GM23338 (cell line): ENCODE measurements around the gene BNC2. TPM values are rescaled to one million over a fixed set of nuclear protein-coding genes. Genes with fewer than 3 reads are reported as not detected.
A peak's percentile ranks its signal among the peaks of the same experiment; 100 is the strongest.

Experiments used
- ATAC-seq: fragments of 200-7000 bp; cut with Tn5 transposase; 3 replicates; pipeline ENCODE4 v1.9.1; 2020
- DNase-seq: peaks from one replicate; pipeline ENCODE4 v3.0.0-alpha.2; 2015; ENCODE audit warnings: low spot score
- H2AFZ ChIP-seq: fragments of 200-600 bp; sonication (generic); 2 replicates; pipeline ENCODE4 v1.8.0; 2016; ENCODE audit warnings: antibody characterized with exemption, mild to moderate bottlenecking, moderate library complexity
- H3F3A ChIP-seq: fragments of 200-600 bp; sonication (generic); replicated peaks from 2 replicates; pipeline ENCODE4 v1.8.0; 2017; ENCODE audit warnings: antibody characterized with exemption, mixed run types, low read depth
- H3K27ac ChIP-seq: fragments of 200-600 bp; sonication (generic); 2 replicates; pipeline ENCODE4 v1.6.1; 2016; ENCODE audit warnings: low read depth
- H3K27me3 ChIP-seq: fragments of 200-600 bp; sonication (generic); 2 replicates; pipeline ENCODE4 v1.8.0; 2016; ENCODE audit warnings: mild to moderate bottlenecking, mixed run types, moderate library complexity; ENCODE audit not compliant: insufficient read depth
- H3K36me3 ChIP-seq: fragments of 200-600 bp; sonication (generic); 2 replicates; pipeline ENCODE4 v1.8.0; 2016; ENCODE audit warnings: mild to moderate bottlenecking; ENCODE audit not compliant: insufficient read depth
- H3K4me1 ChIP-seq: fragments of 200-600 bp; sonication (generic); 2 replicates; pipeline ENCODE4 v1.8.0; 2016; ENCODE audit warnings: mild to moderate bottlenecking, moderate library complexity; ENCODE audit not compliant: insufficient read depth
- H3K4me2 ChIP-seq: fragments of 200-600 bp; sonication (generic); 2 replicates; pipeline ENCODE4 v1.7.1; 2017; ENCODE audit warnings: mixed run types
- H3K4me3 ChIP-seq: fragments of 200-600 bp; sonication (generic); 2 replicates; pipeline ENCODE4 v1.6.1; 2016; ENCODE audit warnings: mixed run types
- H3K79me2 ChIP-seq: fragments of 200-600 bp; sonication (generic); replicated peaks from 2 replicates; pipeline ENCODE4 v1.8.0; 2017; ENCODE audit warnings: mild to moderate bottlenecking; ENCODE audit not compliant: insufficient read depth
- H3K9me2 ChIP-seq: fragments of 200-600 bp; sonication (generic); 2 replicates; pipeline ENCODE4 v1.8.0; 2017; ENCODE audit not compliant: insufficient read depth
- H4K20me1 ChIP-seq: fragments of 200-600 bp; sonication (generic); replicated peaks from 2 replicates; pipeline ENCODE4 v1.8.0; 2017; ENCODE audit warnings: mild to moderate bottlenecking; ENCODE audit not compliant: insufficient read depth
- H3K27ac Mint-ChIP-seq: 2 replicates; pipeline ENCODE4 v1.8.0; 2020; ENCODE audit warnings: inconsistent platforms, mild to moderate bottlenecking, moderate library complexity, mixed read lengths
- H3K27me3 Mint-ChIP-seq: 3 replicates; pipeline ENCODE4 v1.8.0; 2022; ENCODE audit warnings: low read depth, mild to moderate bottlenecking, moderate library complexity, mixed read lengths, inconsistent platforms; ENCODE audit not compliant: insufficient read depth, poor library complexity
- H3K36me3 Mint-ChIP-seq: 3 replicates; pipeline ENCODE4 v1.8.0; 2021; ENCODE audit warnings: low read depth, mild to moderate bottlenecking, inconsistent platforms, moderate library complexity, mixed read lengths
- H3K4me1 Mint-ChIP-seq: 3 replicates; pipeline ENCODE4 v1.8.0; 2020; ENCODE audit warnings: mild to moderate bottlenecking, inconsistent platforms, mixed read lengths
- H3K4me3 Mint-ChIP-seq: 3 replicates; pipeline ENCODE4 v1.8.0; 2021; ENCODE audit warnings: moderate library complexity, mild to moderate bottlenecking, inconsistent platforms, mixed read lengths
- H3K9me3 Mint-ChIP-seq: 3 replicates; pipeline ENCODE4 v1.8.0; 2020; ENCODE audit warnings: moderate library complexity, mild to moderate bottlenecking, inconsistent platforms, mixed read lengths
- CREB1 ChIP-seq: fragments of 250-450 bp; sonication (Bioruptor Pico); IDR thresholded peaks from 2 replicates; pipeline ENCODE4 v1.5.0; 2020; ENCODE audit warnings: low read depth, mild to moderate bottlenecking, moderate library complexity
- EZH2 ChIP-seq: fragments of 200-600 bp; sonication (generic); IDR thresholded peaks from one replicate; pipeline ENCODE4 v1.8.0; 2017; ENCODE audit warnings: antibody characterized with exemption, mild to moderate bottlenecking, low read depth; ENCODE audit not compliant: unreplicated experiment
- EZH2phosphoT487 ChIP-seq: fragments of 200-600 bp; sonication (generic); IDR thresholded peaks from one replicate; pipeline ENCODE4 v1.8.1; 2018; ENCODE audit warnings: antibody characterized with exemption; ENCODE audit not compliant: unreplicated experiment
- JUNB ChIP-seq: IDR thresholded peaks from one replicate; pipeline ENCODE4 v1.6.1; 2016; ENCODE audit warnings: antibody characterized with exemption; ENCODE audit not compliant: unreplicated experiment
- NANOG ChIP-seq: IDR thresholded peaks from 2 replicates; pipeline ENCODE4 v1.6.1; 2016; ENCODE audit warnings: antibody characterized with exemption, borderline replicate concordance
- POLR2AphosphoS5 ChIP-seq: IDR thresholded peaks from 2 replicates; pipeline ENCODE4 v1.6.1; 2016; ENCODE audit warnings: antibody characterized with exemption, low read depth
- REST ChIP-seq: IDR thresholded peaks from one replicate; pipeline ENCODE4 v1.6.1; 2018; ENCODE audit warnings: antibody characterized with exemption; ENCODE audit not compliant: unreplicated experiment
- STAT1 ChIP-seq: IDR thresholded peaks from one replicate; pipeline ENCODE4 v1.6.1; 2016; ENCODE audit warnings: antibody characterized with exemption; ENCODE audit not compliant: unreplicated experiment
- ZNF114 ChIP-seq: fragments of 250-450 bp; sonication (Bioruptor Pico); IDR thresholded peaks from 2 replicates; pipeline ENCODE4 v1.5.0; 2020; ENCODE audit warnings: mild to moderate bottlenecking, moderate library complexity
- ZNF331 ChIP-seq: fragments of 250-450 bp; sonication (Bioruptor Pico); IDR thresholded peaks from 2 replicates; pipeline ENCODE4 v1.5.0; 2020; ENCODE audit warnings: low read depth, mild to moderate bottlenecking, moderate library complexity
- polyA plus RNA-seq: library from polyadenylated mRNA; unstranded; fragments of >200 nt; fragmentation: Nextera tagmentation; extraction: Ambion mirVana; gene quantifications from 2 replicates; pipeline ENCODE4 v1.2.1, GENCODE V29; 2016
- total RNA-seq: library from RNA; depleted of rRNA; stranded (reverse); fragments of >200 nt; shearing (Covaris generic); gene quantifications from 2 replicates; pipeline ENCODE4 v1.2.3, GENCODE V29; 2014
- TF ChIP-seq, protein P1 (sequence below), 2 experiments: fragments of 200-600 bp in 1 of 2; sonication (generic) in 1 of 2; conservative IDR thresholded peaks; 2 replicates each; pipeline versions ENCODE4 v1.5.1 to v1.6.1; 2016 to 2017; ENCODE audit warnings: antibody characterized with exemption in 2 of 2, low read depth in 2 of 2, mild to moderate bottlenecking in 2 of 2, moderate library complexity in 1 of 2
- TF ChIP-seq, protein P2 (sequence below): IDR thresholded peaks from 2 replicates; pipeline ENCODE4 v1.6.1; 2016; ENCODE audit warnings: antibody characterized with exemption
- TF ChIP-seq, protein P3 (sequence below): fragments of 250-450 bp; sonication (Bioruptor Pico); IDR thresholded peaks from 2 replicates; pipeline ENCODE4 v1.5.0; 2020; ENCODE audit warnings: mild to moderate bottlenecking, moderate library complexity

Gene BNC2
- total and polyA plus RNA-seq, 2 experiments from 2014 or later = 12.7 to 13.2 TPM

DNA sequence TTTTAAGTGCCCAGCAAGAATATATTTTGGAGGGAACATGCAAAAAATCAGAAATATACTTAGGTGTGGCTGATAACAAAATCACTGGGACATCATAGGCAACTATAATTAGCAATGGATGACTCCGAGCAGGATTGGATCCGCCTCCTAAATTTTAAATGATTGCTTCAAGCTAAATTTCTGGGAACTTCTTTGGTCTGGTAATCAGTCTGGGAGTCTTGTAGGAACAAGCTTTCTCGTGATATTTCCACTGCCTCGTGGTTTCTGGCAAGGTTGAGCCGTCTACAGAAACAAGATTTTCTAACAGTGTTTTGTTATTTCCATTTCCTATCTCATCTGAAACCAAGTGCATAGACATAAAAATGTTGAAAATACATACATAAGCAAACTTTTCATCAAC is 232.6 kb downstream of the BNC2 start:
- peaks cover 14% of the 10 kb centered on the region for H3K4me1 ChIP-seq
- ATAC-seq (no peak), DNase-seq (no peak)
- no peaks in the 10 kb centered on the region for H3K79me2 ChIP-seq
- no peak overlapping the region for H3K4me2 ChIP-seq
- TF ChIP-seq EZH2 (no peak), ZNF331 (CRISPR knock-in tag) (no peak), CREB1 (no peak), POLR2AphosphoS5 (no peak), STAT1 (no peak), NANOG (no peak), REST (no peak), ZNF114 (CRISPR knock-in tag) (no peak), JUNB (no peak), EZH2phosphoT487 (no peak)
- TF ChIP-seq, protein P1, sequence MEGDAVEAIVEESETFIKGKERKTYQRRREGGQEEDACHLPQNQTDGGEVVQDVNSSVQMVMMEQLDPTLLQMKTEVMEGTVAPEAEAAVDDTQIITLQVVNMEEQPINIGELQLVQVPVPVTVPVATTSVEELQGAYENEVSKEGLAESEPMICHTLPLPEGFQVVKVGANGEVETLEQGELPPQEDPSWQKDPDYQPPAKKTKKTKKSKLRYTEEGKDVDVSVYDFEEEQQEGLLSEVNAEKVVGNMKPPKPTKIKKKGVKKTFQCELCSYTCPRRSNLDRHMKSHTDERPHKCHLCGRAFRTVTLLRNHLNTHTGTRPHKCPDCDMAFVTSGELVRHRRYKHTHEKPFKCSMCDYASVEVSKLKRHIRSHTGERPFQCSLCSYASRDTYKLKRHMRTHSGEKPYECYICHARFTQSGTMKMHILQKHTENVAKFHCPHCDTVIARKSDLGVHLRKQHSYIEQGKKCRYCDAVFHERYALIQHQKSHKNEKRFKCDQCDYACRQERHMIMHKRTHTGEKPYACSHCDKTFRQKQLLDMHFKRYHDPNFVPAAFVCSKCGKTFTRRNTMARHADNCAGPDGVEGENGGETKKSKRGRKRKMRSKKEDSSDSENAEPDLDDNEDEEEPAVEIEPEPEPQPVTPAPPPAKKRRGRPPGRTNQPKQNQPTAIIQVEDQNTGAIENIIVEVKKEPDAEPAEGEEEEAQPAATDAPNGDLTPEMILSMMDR (conservative IDR thresholded peaks at IDR 0.05; ENCODE audit: low read depth in 2 of 2) = no peak
- TF ChIP-seq, protein P2, sequence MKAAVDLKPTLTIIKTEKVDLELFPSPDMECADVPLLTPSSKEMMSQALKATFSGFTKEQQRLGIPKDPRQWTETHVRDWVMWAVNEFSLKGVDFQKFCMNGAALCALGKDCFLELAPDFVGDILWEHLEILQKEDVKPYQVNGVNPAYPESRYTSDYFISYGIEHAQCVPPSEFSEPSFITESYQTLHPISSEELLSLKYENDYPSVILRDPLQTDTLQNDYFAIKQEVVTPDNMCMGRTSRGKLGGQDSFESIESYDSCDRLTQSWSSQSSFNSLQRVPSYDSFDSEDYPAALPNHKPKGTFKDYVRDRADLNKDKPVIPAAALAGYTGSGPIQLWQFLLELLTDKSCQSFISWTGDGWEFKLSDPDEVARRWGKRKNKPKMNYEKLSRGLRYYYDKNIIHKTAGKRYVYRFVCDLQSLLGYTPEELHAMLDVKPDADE = no peak
- TF ChIP-seq, protein P3, sequence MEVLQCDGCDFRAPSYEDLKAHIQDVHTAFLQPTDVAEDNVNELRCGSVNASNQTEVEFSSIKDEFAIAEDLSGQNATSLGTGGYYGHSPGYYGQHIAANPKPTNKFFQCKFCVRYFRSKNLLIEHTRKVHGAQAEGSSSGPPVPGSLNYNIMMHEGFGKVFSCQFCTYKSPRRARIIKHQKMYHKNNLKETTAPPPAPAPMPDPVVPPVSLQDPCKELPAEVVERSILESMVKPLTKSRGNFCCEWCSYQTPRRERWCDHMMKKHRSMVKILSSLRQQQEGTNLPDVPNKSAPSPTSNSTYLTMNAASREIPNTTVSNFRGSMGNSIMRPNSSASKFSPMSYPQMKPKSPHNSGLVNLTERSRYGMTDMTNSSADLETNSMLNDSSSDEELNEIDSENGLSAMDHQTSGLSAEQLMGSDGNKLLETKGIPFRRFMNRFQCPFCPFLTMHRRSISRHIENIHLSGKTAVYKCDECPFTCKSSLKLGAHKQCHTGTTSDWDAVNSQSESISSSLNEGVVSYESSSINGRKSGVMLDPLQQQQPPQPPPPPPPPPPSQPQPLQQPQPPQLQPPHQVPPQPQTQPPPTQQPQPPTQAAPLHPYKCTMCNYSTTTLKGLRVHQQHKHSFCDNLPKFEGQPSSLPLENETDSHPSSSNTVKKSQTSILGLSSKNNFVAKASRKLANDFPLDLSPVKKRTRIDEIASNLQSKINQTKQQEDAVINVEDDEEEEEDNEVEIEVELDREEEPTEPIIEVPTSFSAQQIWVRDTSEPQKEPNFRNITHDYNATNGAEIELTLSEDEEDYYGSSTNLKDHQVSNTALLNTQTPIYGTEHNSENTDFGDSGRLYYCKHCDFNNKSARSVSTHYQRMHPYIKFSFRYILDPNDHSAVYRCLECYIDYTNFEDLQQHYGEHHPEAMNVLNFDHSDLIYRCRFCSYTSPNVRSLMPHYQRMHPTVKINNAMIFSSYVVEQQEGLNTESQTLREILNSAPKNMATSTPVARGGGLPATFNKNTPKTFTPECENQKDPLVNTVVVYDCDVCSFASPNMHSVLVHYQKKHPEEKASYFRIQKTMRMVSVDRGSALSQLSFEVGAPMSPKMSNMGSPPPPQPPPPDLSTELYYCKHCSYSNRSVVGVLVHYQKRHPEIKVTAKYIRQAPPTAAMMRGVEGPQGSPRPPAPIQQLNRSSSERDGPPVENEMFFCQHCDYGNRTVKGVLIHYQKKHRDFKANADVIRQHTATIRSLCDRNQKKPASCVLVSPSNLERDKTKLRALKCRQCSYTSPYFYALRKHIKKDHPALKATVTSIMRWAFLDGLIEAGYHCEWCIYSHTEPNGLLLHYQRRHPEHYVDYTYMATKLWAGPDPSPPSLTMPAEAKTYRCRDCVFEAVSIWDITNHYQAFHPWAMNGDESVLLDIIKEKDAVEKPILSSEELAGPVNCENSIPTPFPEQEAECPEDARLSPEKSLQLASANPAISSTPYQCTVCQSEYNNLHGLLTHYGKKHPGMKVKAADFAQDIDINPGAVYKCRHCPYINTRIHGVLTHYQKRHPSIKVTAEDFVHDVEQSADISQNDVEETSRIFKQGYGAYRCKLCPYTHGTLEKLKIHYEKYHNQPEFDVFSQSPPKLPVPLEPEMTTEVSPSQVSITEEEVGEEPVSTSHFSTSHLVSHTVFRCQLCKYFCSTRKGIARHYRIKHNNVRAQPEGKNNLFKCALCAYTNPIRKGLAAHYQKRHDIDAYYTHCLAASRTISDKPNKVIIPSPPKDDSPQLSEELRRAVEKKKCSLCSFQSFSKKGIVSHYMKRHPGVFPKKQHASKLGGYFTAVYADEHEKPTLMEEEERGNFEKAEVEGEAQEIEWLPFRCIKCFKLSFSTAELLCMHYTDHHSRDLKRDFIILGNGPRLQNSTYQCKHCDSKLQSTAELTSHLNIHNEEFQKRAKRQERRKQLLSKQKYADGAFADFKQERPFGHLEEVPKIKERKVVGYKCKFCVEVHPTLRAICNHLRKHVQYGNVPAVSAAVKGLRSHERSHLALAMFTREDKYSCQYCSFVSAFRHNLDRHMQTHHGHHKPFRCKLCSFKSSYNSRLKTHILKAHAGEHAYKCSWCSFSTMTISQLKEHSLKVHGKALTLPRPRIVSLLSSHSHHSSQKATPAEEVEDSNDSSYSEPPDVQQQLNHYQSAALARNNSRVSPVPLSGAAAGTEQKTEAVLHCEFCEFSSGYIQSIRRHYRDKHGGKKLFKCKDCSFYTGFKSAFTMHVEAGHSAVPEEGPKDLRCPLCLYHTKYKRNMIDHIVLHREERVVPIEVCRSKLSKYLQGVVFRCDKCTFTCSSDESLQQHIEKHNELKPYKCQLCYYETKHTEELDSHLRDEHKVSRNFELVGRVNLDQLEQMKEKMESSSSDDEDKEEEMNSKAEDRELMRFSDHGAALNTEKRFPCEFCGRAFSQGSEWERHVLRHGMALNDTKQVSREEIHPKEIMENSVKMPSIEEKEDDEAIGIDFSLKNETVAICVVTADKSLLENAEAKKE (CRISPR knock-in tag) = no peak
- no peaks in the 10 kb centered on the region for H3F3A ChIP-seq
- no peaks in the 10 kb centered on the region for H3K9me3 Mint-ChIP-seq
- H2AFZ ChIP-seq = no peak overlapping the region
- H3K27me3 ChIP-seq = no peaks in the 10 kb centered on the region
- no peaks in the 10 kb centered on the region for H3K36me3 ChIP-seq
- H3K27ac Mint-ChIP-seq = peak overlapping the region; percentile 29
- no peaks in the 10 kb centered on the region for H3K36me3 Mint-ChIP-seq
- H3K27ac ChIP-seq = peak overlapping the region; percentile 40; the same call in 1 of the 2 replicates
- H3K27me3 Mint-ChIP-seq = no peaks in the 10 kb centered on the region
- peaks cover 19% of the 10 kb centered on the region for H3K4me1 Mint-ChIP-seq
- no peak overlapping the region for H3K4me3 Mint-ChIP-seq
- H3K4me3 ChIP-seq = no peak overlapping the region
- H3K9me2 ChIP-seq = no peaks in the 10 kb centered on the region
- no peaks in the 10 kb centered on the region for H4K20me1 ChIP-seq
